Astrocyte (in vitro differentiated cells and primary cell): ENCODE measurements around the gene GRPEL2. TPM values are rescaled to one million over a fixed set of nuclear protein-coding genes. Genes with fewer than 3 reads are reported as not detected.

Source experiments
- DNase-seq: peaks from one replicate; pipeline ENCODE4 v3.0.0-alpha.2; 2010; ENCODE audit warnings: low read depth
- FAIRE-seq: peaks from 2 replicates; lab custom pipeline; 2011; peaks lifted over from hg19 to GRCh38; lab: Jason Lieb, UNC
- H2AFZ ChIP-seq: 2 replicates; pipeline ENCODE4 v1.6.0; 2012; ENCODE audit warnings: low read depth, low read length, inconsistent platforms
- H3K27ac ChIP-seq: 2 replicates; pipeline ENCODE4 v1.5.1; 2011; ENCODE audit warnings: low read depth, low read length, inconsistent platforms
- H3K27me3 ChIP-seq: 2 replicates; pipeline ENCODE4 v1.6.0; 2011; ENCODE audit warnings: low read length, inconsistent platforms; ENCODE audit not compliant: insufficient read depth
- H3K36me3 ChIP-seq: 2 replicates; pipeline ENCODE4 v1.5.1; 2011; ENCODE audit warnings: low read length, inconsistent platforms; ENCODE audit not compliant: insufficient read depth
- H3K4me1 ChIP-seq: 2 replicates; pipeline ENCODE4 v1.5.1; 2011; ENCODE audit warnings: low read length, inconsistent platforms; ENCODE audit not compliant: insufficient read depth
- H3K4me2 ChIP-seq: 2 replicates; pipeline ENCODE4 v1.6.0; 2012; ENCODE audit warnings: low read length, inconsistent platforms
- H3K4me3 ChIP-seq: 2 replicates; pipeline ENCODE4 v1.5.1; 2011; ENCODE audit warnings: low read depth, mild to moderate bottlenecking, low read length, inconsistent platforms; ENCODE audit not compliant: insufficient read depth
- H3K79me2 ChIP-seq: 2 replicates; pipeline ENCODE4 v1.6.0; 2012; ENCODE audit warnings: mild to moderate bottlenecking, low read length, inconsistent platforms; ENCODE audit not compliant: insufficient read depth
- H3K9ac ChIP-seq: 2 replicates; pipeline ENCODE4 v1.6.0; 2012; ENCODE audit warnings: mild to moderate bottlenecking, low read length, inconsistent platforms
- H3K9me3 ChIP-seq: 2 replicates; pipeline ENCODE4 v1.5.1; 2012; ENCODE audit warnings: low read depth, mild to moderate bottlenecking, low read length, inconsistent platforms; ENCODE audit not compliant: insufficient read depth
- H4K20me1 ChIP-seq: 2 replicates; pipeline ENCODE4 v1.6.0; 2012; ENCODE audit warnings: low read length, inconsistent platforms; ENCODE audit not compliant: insufficient read depth
- H3K27ac Mint-ChIP-seq: one replicate; pipeline ENCODE4 v1.8.0; 2021; ENCODE audit warnings: mild to moderate bottlenecking, mixed read lengths; ENCODE audit not compliant: unreplicated experiment
- H3K27me3 Mint-ChIP-seq: one replicate; pipeline ENCODE4 v1.8.0; 2021; ENCODE audit warnings: low read depth, mixed read lengths; ENCODE audit not compliant: unreplicated experiment
- H3K36me3 Mint-ChIP-seq: one replicate; pipeline ENCODE4 v1.8.0; 2021; ENCODE audit warnings: low read depth, mixed read lengths; ENCODE audit not compliant: unreplicated experiment
- H3K4me1 Mint-ChIP-seq: one replicate; pipeline ENCODE4 v1.8.0; 2021; ENCODE audit warnings: low read depth, mixed read lengths; ENCODE audit not compliant: unreplicated experiment
- H3K4me3 Mint-ChIP-seq: one replicate; pipeline ENCODE4 v1.8.0; 2021; ENCODE audit warnings: mild to moderate bottlenecking, moderate library complexity, mixed read lengths; ENCODE audit not compliant: unreplicated experiment
- H3K9me3 Mint-ChIP-seq: one replicate; pipeline ENCODE4 v1.8.0; 2021; ENCODE audit warnings: mild to moderate bottlenecking, mixed read lengths; ENCODE audit not compliant: unreplicated experiment
- EZH2 ChIP-seq: IDR thresholded peaks from 2 replicates; pipeline ENCODE4 v1.6.1; 2012; ENCODE audit warnings: mild to moderate bottlenecking, low read length, inconsistent platforms; ENCODE audit not compliant: insufficient read depth
- total RNA-seq: library from RNA; stranded (reverse); gene quantifications from 2 replicates; pipeline ENCODE4 v1.2.1, GENCODE V29; 2021
- TF ChIP-seq, protein P1 (sequence below): IDR thresholded peaks from 2 replicates; pipeline ENCODE4 v1.5.1; 2011; ENCODE audit warnings: low read depth, mild to moderate bottlenecking, inconsistent platforms, low read length, moderate library complexity; ENCODE audit not compliant: insufficient read depth

The GRPEL2 gene
- total RNA-seq, 1 donor from 2014 or later: 26.0 TPM

- DNase-seq: no peak
- H3K9me3 ChIP-seq: peaks cover 3% of the 10 kb centered on the region
- no peaks in the 10 kb centered on the region for H3K9me3 Mint-ChIP-seq
- H3K36me3 ChIP-seq: no peaks in the 10 kb centered on the region
- H3K27ac ChIP-seq: no peak overlapping the region
- peak overlapping the region; percentile 83 for H2AFZ ChIP-seq
- H3K4me3 ChIP-seq: no peak overlapping the region
- peaks cover 37% of the 10 kb centered on the region for H3K4me1 Mint-ChIP-seq
- H3K27ac Mint-ChIP-seq: peak overlapping the region; percentile 58
- peak overlapping the region; percentile 42 for H3K4me2 ChIP-seq
- peaks cover 1% of the 10 kb centered on the region for H3K27me3 Mint-ChIP-seq
- H3K4me3 Mint-ChIP-seq: no peak overlapping the region
- H3K9ac ChIP-seq: peak overlapping the region; percentile 38
- FAIRE-seq: no peak
- TF ChIP-seq, protein P1, sequence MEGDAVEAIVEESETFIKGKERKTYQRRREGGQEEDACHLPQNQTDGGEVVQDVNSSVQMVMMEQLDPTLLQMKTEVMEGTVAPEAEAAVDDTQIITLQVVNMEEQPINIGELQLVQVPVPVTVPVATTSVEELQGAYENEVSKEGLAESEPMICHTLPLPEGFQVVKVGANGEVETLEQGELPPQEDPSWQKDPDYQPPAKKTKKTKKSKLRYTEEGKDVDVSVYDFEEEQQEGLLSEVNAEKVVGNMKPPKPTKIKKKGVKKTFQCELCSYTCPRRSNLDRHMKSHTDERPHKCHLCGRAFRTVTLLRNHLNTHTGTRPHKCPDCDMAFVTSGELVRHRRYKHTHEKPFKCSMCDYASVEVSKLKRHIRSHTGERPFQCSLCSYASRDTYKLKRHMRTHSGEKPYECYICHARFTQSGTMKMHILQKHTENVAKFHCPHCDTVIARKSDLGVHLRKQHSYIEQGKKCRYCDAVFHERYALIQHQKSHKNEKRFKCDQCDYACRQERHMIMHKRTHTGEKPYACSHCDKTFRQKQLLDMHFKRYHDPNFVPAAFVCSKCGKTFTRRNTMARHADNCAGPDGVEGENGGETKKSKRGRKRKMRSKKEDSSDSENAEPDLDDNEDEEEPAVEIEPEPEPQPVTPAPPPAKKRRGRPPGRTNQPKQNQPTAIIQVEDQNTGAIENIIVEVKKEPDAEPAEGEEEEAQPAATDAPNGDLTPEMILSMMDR: no peak
- TF ChIP-seq EZH2: no peak
- H3K36me3 Mint-ChIP-seq: peaks cover 2% of the 10 kb centered on the region
- no peaks in the 10 kb centered on the region for H3K79me2 ChIP-seq
- H4K20me1 ChIP-seq: no peaks in the 10 kb centered on the region
- peaks cover 10% of the 10 kb centered on the region for H3K4me1 ChIP-seq
- no peaks in the 10 kb centered on the region for H3K27me3 ChIP-seq
Measured at GRCh38 chr5:149381261-149381985, 36.1 kb downstream of the GRPEL2 start.

DNA sequence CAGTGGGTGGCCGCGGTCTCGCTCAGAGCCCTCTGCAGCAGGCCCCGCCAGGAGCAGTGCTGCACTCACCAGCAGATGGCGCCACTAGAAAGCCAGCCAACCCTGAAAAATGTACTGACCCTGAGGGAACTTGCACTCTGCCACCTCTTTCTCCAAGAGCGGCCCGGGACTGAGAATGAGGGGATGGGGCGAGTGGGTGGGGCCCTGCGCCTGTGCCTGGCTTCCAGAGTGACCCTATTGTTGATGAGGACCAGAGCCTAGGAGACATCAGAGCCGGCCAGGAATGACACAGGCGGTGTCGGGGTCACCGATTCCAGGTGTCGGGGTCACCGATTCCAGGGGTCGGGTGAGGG, 36.7 kb downstream of the GRPEL2 start:
- Histone ChIP-seq H3K9me3 (peaks cover 3% of the 10 kb centered on the region), H4K20me1 (no peaks in the 10 kb centered on the region), H2AFZ (peak overlapping the region; percentile 83), H3K27me3 (no peaks in the 10 kb centered on the region), H3K36me3 (no peaks in the 10 kb centered on the region), H3K4me1 (peaks cover 10% of the 10 kb centered on the region), H3K4me2 (peak overlapping the region; percentile 42), H3K79me2 (no peaks in the 10 kb centered on the region), H3K4me3 (no peak overlapping the region), H3K27ac (no peak overlapping the region), H3K9ac (no peak overlapping the region)
- Mint-ChIP-seq H3K27me3 (peaks cover 1% of the 10 kb centered on the region), H3K4me3 (no peak overlapping the region), H3K36me3 (peaks cover 2% of the 10 kb centered on the region), H3K4me1 (peaks cover 37% of the 10 kb centered on the region), H3K27ac (no peak overlapping the region), H3K9me3 (no peaks in the 10 kb centered on the region)
- TF ChIP-seq, protein P1: peak; percentile 70
- no peak for TF ChIP-seq EZH2
- no peak for DNase-seq
- FAIRE-seq: no peak
